ENCODE results near the gene GSAP. TPM values are rescaled to one million over a fixed set of nuclear protein-coding genes. Genes with fewer than 3 reads are reported as not detected.
"Not testable (repeated sequence)": the region's sequence is repeated elsewhere in the genome, so short reads cannot be mapped to it uniquely, and the experiment has no call there.

The GSAP gene, protein sequence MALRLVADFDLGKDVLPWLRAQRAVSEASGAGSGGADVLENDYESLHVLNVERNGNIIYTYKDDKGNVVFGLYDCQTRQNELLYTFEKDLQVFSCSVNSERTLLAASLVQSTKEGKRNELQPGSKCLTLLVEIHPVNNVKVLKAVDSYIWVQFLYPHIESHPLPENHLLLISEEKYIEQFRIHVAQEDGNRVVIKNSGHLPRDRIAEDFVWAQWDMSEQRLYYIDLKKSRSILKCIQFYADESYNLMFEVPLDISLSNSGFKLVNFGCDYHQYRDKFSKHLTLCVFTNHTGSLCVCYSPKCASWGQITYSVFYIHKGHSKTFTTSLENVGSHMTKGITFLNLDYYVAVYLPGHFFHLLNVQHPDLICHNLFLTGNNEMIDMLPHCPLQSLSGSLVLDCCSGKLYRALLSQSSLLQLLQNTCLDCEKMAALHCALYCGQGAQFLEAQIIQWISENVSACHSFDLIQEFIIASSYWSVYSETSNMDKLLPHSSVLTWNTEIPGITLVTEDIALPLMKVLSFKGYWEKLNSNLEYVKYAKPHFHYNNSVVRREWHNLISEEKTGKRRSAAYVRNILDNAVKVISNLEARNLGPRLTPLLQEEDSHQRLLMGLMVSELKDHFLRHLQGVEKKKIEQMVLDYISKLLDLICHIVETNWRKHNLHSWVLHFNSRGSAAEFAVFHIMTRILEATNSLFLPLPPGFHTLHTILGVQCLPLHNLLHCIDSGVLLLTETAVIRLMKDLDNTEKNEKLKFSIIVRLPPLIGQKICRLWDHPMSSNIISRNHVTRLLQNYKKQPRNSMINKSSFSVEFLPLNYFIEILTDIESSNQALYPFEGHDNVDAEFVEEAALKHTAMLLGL
- 3.2 and 3.5 TPM in 2 replicates for total RNA-seq (ENCODE audit: low replicate concordance)

- no peak for DNase-seq (ENCODE audit: low read depth)
- peak within 1 kb of the TSS; percentile 70 for H3K4me3 ChIP-seq (ENCODE audit: low read depth, low read length)
- TF ChIP-seq, protein P1, sequence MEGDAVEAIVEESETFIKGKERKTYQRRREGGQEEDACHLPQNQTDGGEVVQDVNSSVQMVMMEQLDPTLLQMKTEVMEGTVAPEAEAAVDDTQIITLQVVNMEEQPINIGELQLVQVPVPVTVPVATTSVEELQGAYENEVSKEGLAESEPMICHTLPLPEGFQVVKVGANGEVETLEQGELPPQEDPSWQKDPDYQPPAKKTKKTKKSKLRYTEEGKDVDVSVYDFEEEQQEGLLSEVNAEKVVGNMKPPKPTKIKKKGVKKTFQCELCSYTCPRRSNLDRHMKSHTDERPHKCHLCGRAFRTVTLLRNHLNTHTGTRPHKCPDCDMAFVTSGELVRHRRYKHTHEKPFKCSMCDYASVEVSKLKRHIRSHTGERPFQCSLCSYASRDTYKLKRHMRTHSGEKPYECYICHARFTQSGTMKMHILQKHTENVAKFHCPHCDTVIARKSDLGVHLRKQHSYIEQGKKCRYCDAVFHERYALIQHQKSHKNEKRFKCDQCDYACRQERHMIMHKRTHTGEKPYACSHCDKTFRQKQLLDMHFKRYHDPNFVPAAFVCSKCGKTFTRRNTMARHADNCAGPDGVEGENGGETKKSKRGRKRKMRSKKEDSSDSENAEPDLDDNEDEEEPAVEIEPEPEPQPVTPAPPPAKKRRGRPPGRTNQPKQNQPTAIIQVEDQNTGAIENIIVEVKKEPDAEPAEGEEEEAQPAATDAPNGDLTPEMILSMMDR (IDR thresholded peaks at IDR 0.05; ENCODE audit: insufficient read depth, low read length) = no peak
Observed at GRCh38 chr7:77415823-77416620, at the start of gene GSAP. TSS of gene GSAP (minus strand) at chr7:77416349. CDS start at chr7:77416321, 28 bp downstream.

DNA sequence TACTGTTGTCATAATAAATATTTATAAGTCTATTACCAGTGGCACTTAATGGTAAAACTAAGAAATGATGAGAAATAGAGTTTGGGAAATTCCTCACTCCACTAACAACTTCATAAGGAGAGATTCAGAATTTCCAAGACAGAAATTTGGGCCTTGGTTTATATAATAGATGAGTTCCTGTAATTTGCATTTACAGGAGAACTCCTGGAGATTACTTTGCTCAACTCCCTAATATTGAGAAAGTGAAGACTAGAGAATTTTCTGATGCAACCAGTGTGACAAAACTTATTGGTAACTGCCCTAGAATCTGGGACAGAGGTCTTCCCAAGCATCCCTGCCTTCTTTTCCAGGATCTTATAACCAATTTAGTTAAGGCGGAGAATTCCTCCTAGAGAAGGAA is 49.1 kb upstream of the GSAP start:
- no peak overlapping the region for H3K4me3 ChIP-seq (ENCODE audit: low read depth, low read length)
- DNase-seq (ENCODE audit: low read depth) = no peak
- TF ChIP-seq, protein P1 (IDR thresholded peaks at IDR 0.05; ENCODE audit: insufficient read depth, low read length) = no peak

GRCh38 chr7:77464589-77464988 is 48.4 kb upstream of the GSAP start:
- TF ChIP-seq, protein P1 (IDR thresholded peaks at IDR 0.05; ENCODE audit: insufficient read depth, low read length) = no peak
- no peak for DNase-seq (ENCODE audit: low read depth)
- no peak overlapping the region for H3K4me3 ChIP-seq (ENCODE audit: low read depth, low read length)

DNA sequence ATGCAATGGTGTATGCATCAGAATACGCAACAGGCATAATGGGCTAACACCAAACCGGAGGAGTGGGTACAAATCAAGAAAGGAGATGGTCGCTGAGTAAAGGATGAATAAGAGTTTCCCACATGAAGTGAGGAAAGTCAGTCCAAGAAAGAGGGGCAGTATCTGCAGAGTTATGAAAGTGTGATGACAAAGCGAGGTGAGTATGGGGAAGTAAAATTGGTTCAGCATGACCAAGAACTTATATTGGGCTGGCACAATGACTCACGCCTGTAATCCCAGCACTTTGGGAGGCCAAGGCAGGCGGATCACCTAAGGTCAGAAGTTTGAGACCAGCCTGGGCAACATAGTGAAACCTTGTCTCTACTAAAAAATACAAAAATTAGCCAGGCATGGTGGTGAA is 47.5 kb upstream of the GSAP start:
- peak; percentile 69 for DNase-seq (ENCODE audit: low read depth)
- H3K4me3 ChIP-seq (ENCODE audit: low read depth, low read length) = not testable (repeated sequence)

GRCh38 chr7:77461842-77462241 is 45.7 kb upstream of the GSAP start:
- TF ChIP-seq, protein P1 (IDR thresholded peaks at IDR 0.05; ENCODE audit: insufficient read depth, low read length) = no peak
- no peak for DNase-seq (ENCODE audit: low read depth)
- H3K4me3 ChIP-seq (ENCODE audit: low read depth, low read length) = no peak overlapping the region

DNA sequence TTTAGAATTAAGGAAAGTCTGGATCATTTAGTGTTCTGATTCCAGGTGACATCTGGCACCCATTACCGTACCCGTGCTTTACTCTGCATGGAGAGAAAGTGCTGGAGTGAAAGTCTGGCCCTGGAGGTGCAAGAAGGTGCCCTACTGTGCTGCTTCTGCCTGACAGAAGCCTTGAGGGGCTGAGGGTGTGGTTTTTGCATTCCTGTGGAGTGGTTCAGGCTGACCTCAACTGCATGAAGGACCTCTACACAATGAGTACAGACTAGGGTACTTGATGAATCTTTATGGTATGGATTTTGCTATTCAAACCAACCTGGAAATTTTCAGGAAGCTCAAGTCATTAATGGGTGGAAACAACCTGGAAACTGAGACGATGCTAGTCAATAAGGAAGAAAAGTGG is 45.1 kb upstream of the GSAP start:
- no peak overlapping the region for H3K4me3 ChIP-seq (ENCODE audit: low read depth, low read length)
- DNase-seq (ENCODE audit: low read depth) = no peak

More for the DNA sequence above, 45.1 kb upstream of the GSAP start:
- TF ChIP-seq, protein P1 (IDR thresholded peaks at IDR 0.05; ENCODE audit: insufficient read depth, low read length) = no peak

All from fibroblast of the aortic adventitia (primary cell).